Mononuclear cell (primary cell): Measurements from ENCODE around the gene LPCAT2. TPM values are rescaled to one million over a fixed set of nuclear protein-coding genes. Genes with fewer than 3 reads are reported as not detected.
"Not testable (repeated sequence)": the region's sequence is repeated elsewhere in the genome, so short reads cannot be mapped to it uniquely, and the experiment has no call there.

ENCODE experiments used
- H3K27me3 ChIP-seq: 2 replicates; pipeline ENCODE4 v1.6.0; 2011; ENCODE audit warnings: low read length, control low read depth; ENCODE audit not compliant: insufficient read depth
- H3K4me1 ChIP-seq: 2 replicates; pipeline ENCODE4 v1.5.1; 2011; ENCODE audit warnings: mild to moderate bottlenecking, low read length, control low read depth; ENCODE audit not compliant: insufficient read depth
- H3K4me3 ChIP-seq: 2 replicates; pipeline ENCODE4 v1.5.1; 2011; ENCODE audit warnings: mild to moderate bottlenecking, low read length, moderate library complexity
- H3K9me3 ChIP-seq: 2 replicates; pipeline ENCODE4 v1.5.1; 2011; ENCODE audit warnings: low read depth, mild to moderate bottlenecking, control low read depth, low read length
- total RNA-seq: library from RNA; depleted of rRNA; stranded (reverse); fragments of >200 nt; gene quantifications from one replicate; pipeline ENCODE4 v1.2.3, GENCODE V29; 2012

The LPCAT2 gene
- total RNA-seq, 1 donor, result 13.0 TPM

DNA sequence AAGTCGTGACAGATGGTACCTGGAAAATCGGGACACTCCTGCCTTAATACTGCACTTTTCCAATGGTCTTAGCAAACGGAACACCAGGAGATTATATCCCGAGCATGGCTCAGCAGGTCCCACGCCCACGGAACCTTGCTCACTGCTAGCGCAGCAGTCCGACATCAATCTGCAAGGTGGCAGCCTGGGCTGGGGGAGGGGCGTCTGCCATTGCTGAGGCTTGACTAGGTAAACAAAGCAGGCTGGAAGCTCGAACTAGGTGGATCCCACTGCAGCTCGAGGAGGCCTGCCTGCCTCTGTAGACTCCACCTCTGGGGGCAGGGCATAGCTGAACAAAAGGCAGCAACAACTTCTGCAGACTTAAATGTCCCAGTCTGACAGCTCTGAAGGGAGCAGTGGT is 106.8 kb downstream of the LPCAT2 start:
- H3K27me3 ChIP-seq, H3K4me3 ChIP-seq, H3K4me1 ChIP-seq, H3K9me3 ChIP-seq: not testable (repeated sequence)

DNA sequence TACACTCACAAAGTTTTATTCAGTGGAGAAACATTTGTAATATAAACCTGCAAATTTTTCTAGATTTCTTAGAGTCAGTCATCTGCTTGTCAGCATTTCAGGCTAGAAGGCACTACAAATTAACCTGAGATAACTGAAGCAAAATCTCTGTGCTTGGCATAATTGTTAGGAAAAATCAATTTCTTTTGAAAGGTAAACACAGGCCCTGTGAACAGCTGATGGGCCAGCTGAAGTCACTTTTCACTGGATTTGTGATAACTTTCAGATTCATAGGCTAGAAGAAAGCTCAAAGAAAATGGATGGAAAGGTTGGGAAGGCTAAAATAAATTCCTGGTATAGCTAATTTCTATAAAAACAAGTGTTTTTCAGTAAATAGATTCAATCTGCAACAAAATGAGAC is 112.9 kb downstream of the LPCAT2 start:
- Histone ChIP-seq H3K4me3 (no peak overlapping the region), H3K9me3 (no peaks in the 10 kb centered on the region), H3K4me1 (no peaks in the 10 kb centered on the region), H3K27me3 (no peaks in the 10 kb centered on the region)

DNA sequence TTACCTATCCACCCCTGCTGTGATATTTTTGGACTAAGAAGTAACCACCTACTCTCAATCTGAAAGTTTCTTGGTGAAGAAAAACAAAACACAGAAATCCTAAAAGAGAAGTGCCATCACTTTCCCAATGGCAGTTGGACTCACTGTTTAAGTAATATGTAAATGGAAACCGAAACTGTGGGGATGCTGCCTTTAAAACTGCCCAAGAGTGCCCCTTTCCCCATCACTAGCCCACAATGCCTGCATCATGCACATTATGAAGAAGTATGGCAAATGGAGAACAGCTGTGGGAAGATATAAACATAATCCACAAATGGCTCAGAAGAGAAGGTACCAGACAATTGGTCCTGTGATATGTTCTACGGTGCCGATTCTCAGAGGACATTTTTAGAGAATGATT is 113.4 kb downstream of the LPCAT2 start:
- Histone ChIP-seq H3K27me3 (no peaks in the 10 kb centered on the region), H3K4me1 (no peaks in the 10 kb centered on the region)

DNA sequence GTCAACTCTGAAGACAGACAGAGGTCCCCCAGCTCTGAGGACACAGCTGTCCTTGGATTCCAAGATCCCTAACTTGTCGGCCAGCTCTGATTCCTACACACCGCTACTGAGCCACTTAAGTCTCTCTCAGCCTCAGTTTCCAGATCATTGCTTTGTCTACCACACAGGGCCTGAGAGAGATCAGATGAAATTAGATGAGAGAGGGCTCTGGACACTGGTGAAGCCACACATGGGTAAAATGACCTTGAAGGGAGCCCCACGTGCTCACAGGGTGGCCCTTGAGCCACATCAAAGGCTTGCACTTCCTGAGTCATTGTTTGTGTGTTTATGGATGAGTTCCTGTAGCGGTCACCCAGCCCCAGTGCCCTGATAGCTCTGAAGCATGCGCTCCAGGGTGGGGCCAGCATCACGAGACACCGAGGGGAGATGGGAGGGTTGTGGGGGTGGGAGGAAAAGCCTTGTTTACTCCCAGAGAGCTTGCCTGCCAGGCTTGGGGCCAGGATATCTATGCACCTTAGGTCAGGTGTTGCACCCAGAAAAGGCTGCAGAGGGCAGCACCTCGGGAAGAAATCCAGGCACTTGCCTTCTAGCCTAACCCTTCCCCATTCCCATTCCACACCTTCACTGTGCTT is 114.2 kb downstream of the LPCAT2 start:
- H3K9me3 ChIP-seq, result no peaks in the 10 kb centered on the region
- H3K4me1 ChIP-seq, result no peaks in the 10 kb centered on the region
- H3K27me3 ChIP-seq, result no peaks in the 10 kb centered on the region
- no peak overlapping the region for H3K4me3 ChIP-seq

More for the DNA sequence above, 113.4 kb downstream of the LPCAT2 start:
- Histone ChIP-seq H3K4me3 (no peak overlapping the region), H3K9me3 (no peaks in the 10 kb centered on the region)

DNA sequence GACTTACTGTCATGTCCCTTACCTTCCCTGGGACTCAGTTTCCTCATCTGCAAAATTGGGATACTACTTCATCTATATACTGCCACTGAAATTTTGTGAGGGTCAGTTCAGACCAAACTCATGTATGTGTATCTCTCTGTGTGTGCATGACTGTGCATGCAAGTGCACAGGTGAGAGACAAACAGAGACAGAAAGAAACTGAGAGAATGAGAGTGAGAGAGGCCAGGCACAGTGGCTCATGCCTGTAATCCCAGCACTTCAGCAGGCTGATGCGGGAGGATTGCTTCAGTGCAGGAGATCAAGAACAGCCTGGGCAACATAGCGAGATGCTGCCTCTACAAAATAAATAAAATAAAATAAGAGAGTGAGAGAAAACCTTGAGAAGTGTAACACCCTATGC is 114.8 kb downstream of the LPCAT2 start:
- Histone ChIP-seq H3K27me3 (no peaks in the 10 kb centered on the region), H3K9me3 (no peaks in the 10 kb centered on the region), H3K4me1 (no peaks in the 10 kb centered on the region), H3K4me3 (no peak overlapping the region)

DNA sequence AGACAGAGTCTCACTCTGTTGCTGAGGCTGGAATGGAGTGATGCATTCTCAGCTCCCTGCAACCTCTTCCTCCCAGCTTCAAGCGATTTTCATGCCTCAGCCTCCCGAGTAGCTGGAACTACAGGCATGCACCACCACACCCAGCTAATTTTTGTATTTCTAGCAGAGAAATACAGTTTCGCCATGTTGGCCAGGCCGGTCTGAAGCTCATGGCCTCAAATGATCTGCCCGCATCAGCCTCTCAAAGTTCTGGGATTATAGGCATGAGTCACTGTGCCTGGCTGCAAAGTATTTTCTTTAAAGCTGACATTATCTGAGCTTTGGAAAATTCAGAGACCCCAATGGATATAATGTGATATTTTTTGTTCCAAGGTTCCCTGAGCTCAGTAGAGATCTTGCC is 115.8 kb downstream of the LPCAT2 start:
- Histone ChIP-seq H3K27me3 (no peaks in the 10 kb centered on the region), H3K4me1 (no peaks in the 10 kb centered on the region), H3K9me3 (no peaks in the 10 kb centered on the region), H3K4me3 (no peak overlapping the region)

DNA sequence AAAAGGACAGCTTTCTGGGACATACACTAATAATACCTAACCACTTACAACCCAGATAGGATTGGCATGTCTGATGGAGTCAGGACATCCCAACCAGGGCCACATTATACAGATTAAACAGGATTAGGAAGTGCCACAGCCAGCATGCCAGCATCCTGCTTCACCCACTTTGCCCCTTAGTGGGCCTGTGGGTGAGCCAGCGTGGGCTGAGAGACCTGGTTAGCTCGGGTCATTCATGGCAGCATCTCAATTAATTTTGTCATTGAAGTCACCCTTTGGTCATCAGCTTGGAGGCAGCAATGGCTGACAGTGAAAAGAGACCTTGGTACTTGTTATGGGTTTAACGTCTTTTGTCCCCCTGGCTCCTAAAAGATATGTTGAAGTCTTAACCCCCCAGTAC is 117.0 kb downstream of the LPCAT2 start:
- H3K4me1 ChIP-seq, result no peaks in the 10 kb centered on the region
- H3K27me3 ChIP-seq, result no peaks in the 10 kb centered on the region
- no peak overlapping the region for H3K4me3 ChIP-seq
- no peaks in the 10 kb centered on the region for H3K9me3 ChIP-seq

DNA sequence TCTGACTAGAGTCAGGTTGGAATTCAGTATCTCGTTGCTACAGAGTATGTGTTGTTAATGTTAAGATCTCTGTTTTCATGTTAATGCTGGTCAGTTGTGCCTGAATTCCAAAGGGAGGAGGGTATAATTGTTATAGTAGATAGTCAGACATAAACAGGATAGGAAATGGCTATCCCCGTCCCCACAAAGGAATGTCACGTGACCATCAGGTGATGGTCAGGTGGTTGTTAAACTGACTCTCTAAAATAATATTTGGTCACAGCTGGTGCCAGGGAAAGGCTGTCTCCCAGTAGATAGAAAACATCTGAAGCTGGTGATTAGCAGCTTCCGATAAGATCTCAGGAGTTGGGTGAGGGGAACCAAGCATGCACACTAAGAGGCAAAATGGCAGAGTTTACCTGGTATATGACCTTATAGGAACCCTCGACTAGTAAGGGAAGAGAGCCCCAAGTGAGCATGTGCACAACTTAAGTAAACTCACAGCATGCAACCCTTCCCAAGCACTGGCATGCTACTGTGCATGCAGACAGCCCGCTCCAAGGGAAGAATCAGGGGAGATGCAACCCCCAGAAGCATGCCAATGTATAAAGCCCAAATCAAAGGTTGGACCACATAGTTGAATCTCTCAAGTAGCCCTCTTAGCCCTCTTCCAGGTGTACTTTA is 119.6 kb downstream of the LPCAT2 start:
- Histone ChIP-seq H3K9me3 (no peaks in the 10 kb centered on the region), H3K4me3 (no peak overlapping the region), H3K27me3 (no peaks in the 10 kb centered on the region), H3K4me1 (no peaks in the 10 kb centered on the region)

DNA sequence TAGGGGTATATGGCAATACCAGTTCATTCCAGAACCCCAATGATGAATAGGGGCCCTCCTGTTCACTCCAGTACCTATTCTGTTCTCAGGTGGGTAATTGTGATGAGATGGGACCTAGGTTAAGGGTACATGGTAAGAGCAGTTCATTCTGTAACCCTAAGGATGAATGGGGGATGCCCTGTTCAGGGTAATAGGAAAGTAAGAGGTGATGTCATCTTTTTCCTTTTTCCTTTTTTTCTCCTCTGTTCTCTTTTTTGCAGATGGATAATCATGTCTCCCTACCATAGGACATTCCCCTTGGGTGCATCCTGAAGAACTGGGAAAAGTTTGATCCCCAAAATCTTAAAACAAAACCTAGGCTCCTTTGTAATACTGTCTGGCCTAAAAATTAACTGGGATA is 121.9 kb downstream of the LPCAT2 start:
- Histone ChIP-seq H3K4me1 (no peaks in the 10 kb centered on the region), H3K9me3 (no peaks in the 10 kb centered on the region), H3K27me3 (no peaks in the 10 kb centered on the region), H3K4me3 (no peak overlapping the region)

DNA sequence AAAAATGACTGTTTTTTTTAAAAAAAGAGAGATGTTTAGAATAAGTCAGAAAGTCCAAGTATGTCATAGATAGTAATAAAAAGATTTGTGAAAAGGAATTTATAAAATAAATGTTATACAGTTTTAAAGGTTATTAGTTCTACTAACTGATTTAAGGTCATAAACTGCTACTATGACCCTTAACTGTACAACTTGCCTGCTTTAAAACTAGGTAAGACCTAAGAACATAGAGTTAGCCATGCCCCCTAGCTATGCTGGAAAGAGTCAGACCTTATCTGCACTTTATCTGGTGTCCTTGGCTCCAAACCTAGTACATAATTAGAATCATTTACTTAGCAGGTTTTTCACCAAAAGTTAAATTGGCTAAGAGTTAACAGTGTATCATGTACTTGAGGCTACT is 123.4 kb downstream of the LPCAT2 start:
- Histone ChIP-seq H3K27me3 (no peaks in the 10 kb centered on the region), H3K4me3 (no peak overlapping the region), H3K4me1 (no peaks in the 10 kb centered on the region), H3K9me3 (no peaks in the 10 kb centered on the region)

DNA sequence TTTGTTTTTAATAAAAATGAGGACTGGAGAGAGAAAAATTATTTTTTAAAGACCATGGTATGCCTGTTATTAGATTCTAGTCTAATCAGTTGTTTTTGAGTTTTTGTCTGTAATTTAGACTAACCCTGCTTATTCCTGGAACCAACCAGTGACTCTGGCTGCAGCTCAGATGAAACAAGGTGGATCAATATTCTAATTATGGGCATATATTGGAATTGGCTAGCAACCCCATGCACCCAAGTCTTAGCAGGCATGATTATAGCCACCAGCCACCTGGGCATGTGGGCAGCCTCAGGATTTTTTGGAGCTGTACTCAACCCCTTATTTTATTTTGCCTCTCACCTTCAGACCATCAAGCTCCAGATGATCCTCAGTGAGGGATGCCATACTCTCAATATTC is 125.3 kb downstream of the LPCAT2 start:
- Histone ChIP-seq H3K4me1 (no peaks in the 10 kb centered on the region), H3K4me3 (no peak overlapping the region), H3K27me3 (no peaks in the 10 kb centered on the region), H3K9me3 (no peaks in the 10 kb centered on the region)

Other genes starting within 250 kb of the LPCAT2 start
- under 0.01 TPM for gene IRX6, start 184.9 kb upstream of the LPCAT2 start, total RNA-seq
- 0.10 TPM for gene MMP2, start 29.9 kb upstream of the LPCAT2 start, total RNA-seq
- gene CAPNS2, start 57.6 kb downstream of the LPCAT2 start, total RNA-seq, result not detected
- not detected for gene SLC6A2, start 146.9 kb downstream of the LPCAT2 start, total RNA-seq